ENCODE data around the gene FBXO38. TPM values are rescaled to one million over a fixed set of nuclear protein-coding genes. Genes with fewer than 3 reads are reported as not detected.

The FBXO38 gene
- total and polyA plus RNA-seq, 2 of the 13 experiments (the other 11 are each of a cell fraction or from before 2014, with no cell fraction given), result 24.8 to 35.9 TPM

GRCh38 chr5:148486456-148486855 is 102.7 kb downstream of the FBXO38 start (continued):
- TF ChIP-seq AFF4 (CRISPR knock-in tag; IDR thresholded peaks at IDR 0.05) (no peak), BCLAF1 (IDR thresholded peaks at IDR 0.05) (no peak)

GRCh38 chr5:148488757-148489156 is 105.0 kb downstream of the FBXO38 start:
- no peaks in the 10 kb centered on the region for H4K20me1 ChIP-seq (ENCODE audit: insufficient read depth, low read length)
- H3K4me1 ChIP-seq (ENCODE audit: insufficient read depth, low read length), result 0 out of 2 replicates have a peak, but pooled peaks cover 11% of the 10 kb centered on the region
- H3K4me2 ChIP-seq (ENCODE audit: low read depth, low read length), result no peak overlapping the region
- H3K79me2 ChIP-seq (ENCODE audit: insufficient read depth, low read length), result no peaks in the 10 kb centered on the region
- H3K9ac ChIP-seq (ENCODE audit: insufficient read depth, low read depth, low read length), result no peak overlapping the region
- intact Hi-C loops (cut with micrococcal nuclease; ENCODE audit: unreplicated experiment) (no loop called here), in situ Hi-C loops (cut with HindIII; ENCODE audit: extremely low pct_ligation_motif_present, low pct_unique_long_range_greater_than_20kb) (no loop called here)
- peak; percentile 65 for ATAC-seq
- no peaks in the 10 kb centered on the region for H3K27me3 ChIP-seq (ENCODE audit: control insufficient read depth in 1 of 2, insufficient read depth in 2 of 2, low read length in 2 of 2)
- BruUV-seq (replicated peaks), result no TSS peak
- no peak overlapping the region for H3K27ac ChIP-seq (ENCODE audit: extremely low read length, insufficient read depth, low read length)
- H2AFZ ChIP-seq (ENCODE audit: low read length), result no peak overlapping the region
- POLR2A ChIA-PET, result no interaction called here
- H3K9me3 ChIP-seq (ENCODE audit: low read length), result no peaks in the 10 kb centered on the region
- FAIRE-seq, result no peak
- no peaks in the 10 kb centered on the region for H3K36me3 ChIP-seq (replicated peaks in 1 of 2; ENCODE audit: control insufficient read depth in 1 of 2, insufficient read depth in 2 of 2, low read length in 2 of 2)
- CTCF ChIA-PET (ENCODE audit: low intra/inter-chr PET ratio, low total read pairs), result no interaction called here
- peak; percentile 36 for DNase-seq (ENCODE audit: low spot score)
- no peak overlapping the region for H3K4me3 ChIP-seq (replicated peaks in 1 of 3; ENCODE audit: insufficient read depth in 1 of 3, low read depth in 2 of 3, low read length in 3 of 3)
- 2% methylated on average over 2 of the region's 2 CpGs for WGBS (ENCODE audit: low lambda C conversion rate)
- peak; percentile 57; the same call in 1 of the 2 replicates for TF ChIP-seq PITX1 (CRISPR knock-in tag; IDR thresholded peaks at IDR 0.05)
- TF ChIP-seq HHEX (CRISPR knock-in tag; IDR thresholded peaks at IDR 0.05), result peak; percentile 65; the same call in 1 of the 2 replicates
- TF ChIP-seq FOXM1 (CRISPR knock-in tag; IDR thresholded peaks at IDR 0.05), result no peak
- no peak for TF ChIP-seq SAFB2 (CRISPR knock-in tag; IDR thresholded peaks at IDR 0.05; ENCODE audit: borderline replicate concordance, low read depth)
- TF ChIP-seq SNAPC5 (CRISPR knock-in tag; IDR thresholded peaks at IDR 0.05; ENCODE audit: borderline replicate concordance), result no peak
- TF ChIP-seq CREM (IDR thresholded peaks at IDR 0.05), result peak; percentile 43; the same call in 1 of the 2 replicates
- no peak for TF ChIP-seq CREM (CRISPR knock-in tag; IDR thresholded peaks at IDR 0.05)
- no peak for TF ChIP-seq ZFP36L2 (CRISPR knock-in tag; IDR thresholded peaks at IDR 0.05)
- no peak for TF ChIP-seq ATM (IDR thresholded peaks at IDR 0.05; ENCODE audit: borderline replicate concordance)
- peak; percentile 30; the same call in 1 of the 2 replicates for TF ChIP-seq ZNF362 (CRISPR knock-in tag; IDR thresholded peaks at IDR 0.05; ENCODE audit: borderline replicate concordance)
- no peak for TF ChIP-seq ZSCAN25 (CRISPR knock-in tag; IDR thresholded peaks at IDR 0.05)
- TF ChIP-seq SOX5 (CRISPR knock-in tag; IDR thresholded peaks at IDR 0.05; ENCODE audit: borderline replicate concordance), result peak; percentile 66
- no peak for TF ChIP-seq TEAD3 (CRISPR knock-in tag; optimal IDR thresholded peaks at IDR 0.05; ENCODE audit: borderline replicate concordance)
- peak; percentile 67; the same call in 1 of the 2 replicates for TF ChIP-seq ONECUT2 (CRISPR knock-in tag; IDR thresholded peaks at IDR 0.05)
- TF ChIP-seq ISL2 (CRISPR knock-in tag; IDR thresholded peaks at IDR 0.05), result peak; percentile 49; the same call in 1 of the 2 replicates
- TF ChIP-seq ZFX (CRISPR knock-in tag; IDR thresholded peaks at IDR 0.05; ENCODE audit: low read depth), result no peak

All from HepG2 (cell line).